Vagina (tissue), 2 donors: ENCODE measurements around the gene BICDL2.

Source experiments
- CTCF ChIP-seq, 3 experiments: fragments of 450-650 bp in 2 of 3; fragments of 200-600 bp in 1 of 3; sonication (generic) in 1 of 3; IDR thresholded peaks; one replicate each; pipeline ENCODE4 v1.5.1; 2017 to 2019; ENCODE audit warnings: antibody characterized with exemption in 3 of 3, mild to moderate bottlenecking in 2 of 3, moderate library complexity in 2 of 3
- POLR2A ChIP-seq, 2 donors: fragments of 450-650 bp; IDR thresholded peaks; one replicate each; pipeline ENCODE4 v1.6.1; 2017; ENCODE audit warnings: antibody characterized with exemption in 2 of 2, mild to moderate bottlenecking in 2 of 2, moderate library complexity in 2 of 2

- no peak for TF ChIP-seq CTCF (IDR thresholded peaks at IDR 0.05)
- no peak for TF ChIP-seq POLR2A (IDR thresholded peaks at IDR 0.05)
Observed at GRCh38 chr16:3004781-3005284, 31.9 kb downstream of the BICDL2 start.
